Spleen (tissue), 7 donors: Measurements from ENCODE around the gene DYRK1B.
"Not testable (repeated sequence)": the region's sequence is repeated elsewhere in the genome, so short reads cannot be mapped to it uniquely, and the experiment has no call there.

Source experiments
- CTCF ChIP-seq, 11 experiments: fragments of 200-600 bp in 7 of 11; fragments of 450-650 bp in 4 of 11; sonication (generic) in 4 of 11; IDR thresholded peaks in 8 of 11; conservative IDR thresholded peaks in 3 of 11; 1 replicate in 7 of 11; 2 replicates in 4 of 11; pipeline versions ENCODE4 v1.4.0 to v1.8.0; 2016 to 2021; ENCODE audit warnings: antibody characterized with exemption in 11 of 11, inconsistent platforms in 4 of 11, mild to moderate bottlenecking in 1 of 11
- POLR2A ChIP-seq, 3 donors: fragments of 450-650 bp; IDR thresholded peaks; one replicate each; pipeline ENCODE4 v1.5.1; 2017; ENCODE audit warnings: antibody characterized with exemption in 3 of 3, mild to moderate bottlenecking in 1 of 3
- POLR2AphosphoS5 ChIP-seq, 3 donors: sonication (generic); formaldehyde crosslinking; IDR thresholded peaks; one replicate each; pipeline ENCODE4 v1.5.1; 2017; ENCODE audit warnings: antibody characterized with exemption in 3 of 3
- donor health status: DM: no; HTN: no; CAD: no; lungs with moderate emphysema.
- donor health status: DM: no; HTN: no; CAD: no.
- donor health status: DM: no; HTN: no; CAD: no.

GRCh38 chr19:39879796-39880195, 45.8 kb upstream of the DYRK1B start:
- TF ChIP-seq CTCF (IDR thresholded peaks at IDR 0.05 in 8 of 11, conservative IDR thresholded peaks at IDR 0.05 in 3 of 11); POLR2AphosphoS5 (IDR thresholded peaks at IDR 0.05); POLR2A (IDR thresholded peaks at IDR 0.05): not testable (repeated sequence)
